Prostate gland (tissue), 2 donors: ENCODE results near the gene SLC17A6.

Source experiments
- POLR2A ChIP-seq: fragments of 450-650 bp; IDR thresholded peaks from one replicate; pipeline ENCODE4 v1.6.1; 2016; ENCODE audit warnings: antibody characterized with exemption, mild to moderate bottlenecking
- TF ChIP-seq, protein P1 (sequence below), 4 experiments: fragments of 200-600 bp in 2 of 4; fragments of 450-650 bp in 2 of 4; sonication (generic) in 2 of 4; IDR thresholded peaks; 1 replicate in 3 of 4; 2 replicates in 1 of 4; pipeline ENCODE4 v1.5.1; 2016 to 2019; ENCODE audit warnings: antibody characterized with exemption in 4 of 4, mild to moderate bottlenecking in 2 of 4, moderate library complexity in 2 of 4

- TF ChIP-seq POLR2A: no peak
- TF ChIP-seq, protein P1, sequence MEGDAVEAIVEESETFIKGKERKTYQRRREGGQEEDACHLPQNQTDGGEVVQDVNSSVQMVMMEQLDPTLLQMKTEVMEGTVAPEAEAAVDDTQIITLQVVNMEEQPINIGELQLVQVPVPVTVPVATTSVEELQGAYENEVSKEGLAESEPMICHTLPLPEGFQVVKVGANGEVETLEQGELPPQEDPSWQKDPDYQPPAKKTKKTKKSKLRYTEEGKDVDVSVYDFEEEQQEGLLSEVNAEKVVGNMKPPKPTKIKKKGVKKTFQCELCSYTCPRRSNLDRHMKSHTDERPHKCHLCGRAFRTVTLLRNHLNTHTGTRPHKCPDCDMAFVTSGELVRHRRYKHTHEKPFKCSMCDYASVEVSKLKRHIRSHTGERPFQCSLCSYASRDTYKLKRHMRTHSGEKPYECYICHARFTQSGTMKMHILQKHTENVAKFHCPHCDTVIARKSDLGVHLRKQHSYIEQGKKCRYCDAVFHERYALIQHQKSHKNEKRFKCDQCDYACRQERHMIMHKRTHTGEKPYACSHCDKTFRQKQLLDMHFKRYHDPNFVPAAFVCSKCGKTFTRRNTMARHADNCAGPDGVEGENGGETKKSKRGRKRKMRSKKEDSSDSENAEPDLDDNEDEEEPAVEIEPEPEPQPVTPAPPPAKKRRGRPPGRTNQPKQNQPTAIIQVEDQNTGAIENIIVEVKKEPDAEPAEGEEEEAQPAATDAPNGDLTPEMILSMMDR (IDR thresholded peaks at IDR 0.05): no peak
Observed at GRCh38 chr11:22347857-22348487, 9.8 kb downstream of the SLC17A6 start.
